ENCODE results near the gene DNMT3A.

The DNMT3A gene

DNA sequence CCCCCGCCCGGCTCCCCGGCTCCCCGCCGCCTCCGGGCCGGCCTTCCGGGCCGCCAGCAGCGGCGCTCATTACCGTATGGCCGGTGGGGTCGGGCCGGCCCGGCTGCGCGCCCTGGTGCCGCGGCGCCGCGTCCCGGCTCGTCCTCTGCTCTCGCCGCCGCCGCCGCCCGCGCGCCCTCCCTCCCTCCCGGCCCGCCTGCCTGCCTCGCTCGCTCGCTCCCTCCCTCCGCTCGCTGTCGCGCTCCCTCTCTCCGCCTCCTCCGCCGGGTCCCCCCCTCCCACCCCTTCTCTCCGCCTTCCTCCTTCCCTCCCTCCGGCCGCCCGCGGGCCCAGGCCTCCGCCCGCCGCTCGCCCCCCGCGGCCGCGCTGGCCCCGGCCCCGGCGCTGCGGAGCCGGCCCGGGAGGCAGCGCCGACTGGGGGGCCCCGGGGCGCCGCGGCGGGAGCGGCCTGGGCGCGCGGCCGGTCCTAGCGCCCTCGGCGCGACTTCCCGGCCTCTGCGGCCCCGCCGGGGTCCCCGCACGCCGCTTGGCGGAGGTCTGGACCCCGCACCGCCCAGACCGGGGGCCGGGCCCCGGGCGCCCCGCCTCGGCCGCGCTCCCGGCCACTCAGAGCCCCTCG, at the start of gene DNMT3A:
TSS of gene DNMT3A (minus strand) at position 173 of the 619 bp plus-strand sequence. CDS start 27,941 bp downstream, outside the sequence.
- DNase-seq (ENCODE audit: low read depth, low spot score): no peak

DNA sequence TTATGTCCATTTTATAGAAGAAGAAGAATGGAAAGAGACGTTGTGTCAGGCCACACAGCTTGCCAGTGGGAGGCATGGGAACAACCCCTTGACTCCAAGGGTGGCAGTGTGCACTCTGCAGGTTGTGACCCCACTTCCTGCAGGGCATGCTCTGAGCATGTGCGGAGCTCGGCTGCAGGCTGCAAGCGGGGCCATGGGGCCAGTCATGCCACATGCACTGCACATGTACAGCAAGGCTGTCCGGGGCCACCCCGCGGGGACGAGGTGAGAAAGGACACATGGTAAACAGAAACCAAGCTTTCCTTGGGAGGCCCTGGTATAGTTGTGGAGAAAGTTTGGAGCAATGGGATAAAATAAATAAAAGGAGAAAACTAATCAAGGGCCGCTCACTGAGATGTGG, 47.4 kb upstream of the DNMT3A start:
- no peak for DNase-seq (ENCODE audit: low read depth, low spot score)

DNA sequence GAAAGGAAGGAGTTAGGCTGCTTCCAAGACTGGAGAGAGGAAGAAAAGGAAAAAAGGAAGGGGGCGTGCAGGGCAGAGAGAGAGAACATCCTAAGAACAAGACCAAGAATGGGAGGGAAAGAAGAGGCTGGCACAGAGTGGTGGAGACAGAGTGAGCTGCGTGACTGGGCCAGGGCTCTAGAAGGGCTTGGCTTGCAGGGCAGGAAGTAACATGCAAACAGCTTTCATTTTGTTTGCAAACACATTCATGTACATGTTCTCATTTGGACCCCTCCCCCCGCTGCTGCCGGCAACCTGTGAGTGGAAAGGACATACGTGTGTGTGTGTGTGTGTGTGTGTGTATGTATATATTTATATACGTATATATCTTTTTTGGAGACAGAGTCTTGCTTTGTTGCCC, 46.8 kb upstream of the DNMT3A start:
- no peak for DNase-seq (ENCODE audit: low read depth, low spot score)

DNA sequence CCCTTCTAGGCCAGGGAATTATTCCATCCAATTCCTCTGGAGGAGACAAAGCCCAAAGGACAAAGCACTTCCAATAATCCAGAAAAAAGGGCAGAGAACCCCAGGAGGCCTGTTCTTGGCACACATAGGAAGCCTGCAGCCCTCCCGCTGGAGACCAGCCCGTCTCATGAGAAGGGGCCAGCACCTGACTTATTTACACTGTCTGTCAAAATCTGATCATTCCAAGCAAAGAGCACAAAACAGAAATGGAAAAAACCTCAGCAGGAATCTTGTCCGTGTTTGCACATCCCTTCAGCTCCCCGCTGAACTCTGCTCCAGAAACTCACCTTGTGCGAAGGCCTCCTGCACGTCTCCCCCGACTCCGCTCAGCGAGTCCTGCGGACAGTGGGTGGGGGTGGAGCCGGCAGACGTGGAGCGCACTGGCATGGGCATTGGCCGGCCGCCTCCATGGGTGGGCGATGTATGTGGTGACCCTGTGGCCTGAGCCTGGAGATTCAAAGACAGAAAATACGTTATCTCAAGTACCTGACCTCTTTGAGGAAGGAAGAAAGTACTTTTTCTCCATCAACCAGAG, 46.2 kb upstream of the DNMT3A start:
- no peak for DNase-seq (ENCODE audit: low read depth, low spot score)

DNA sequence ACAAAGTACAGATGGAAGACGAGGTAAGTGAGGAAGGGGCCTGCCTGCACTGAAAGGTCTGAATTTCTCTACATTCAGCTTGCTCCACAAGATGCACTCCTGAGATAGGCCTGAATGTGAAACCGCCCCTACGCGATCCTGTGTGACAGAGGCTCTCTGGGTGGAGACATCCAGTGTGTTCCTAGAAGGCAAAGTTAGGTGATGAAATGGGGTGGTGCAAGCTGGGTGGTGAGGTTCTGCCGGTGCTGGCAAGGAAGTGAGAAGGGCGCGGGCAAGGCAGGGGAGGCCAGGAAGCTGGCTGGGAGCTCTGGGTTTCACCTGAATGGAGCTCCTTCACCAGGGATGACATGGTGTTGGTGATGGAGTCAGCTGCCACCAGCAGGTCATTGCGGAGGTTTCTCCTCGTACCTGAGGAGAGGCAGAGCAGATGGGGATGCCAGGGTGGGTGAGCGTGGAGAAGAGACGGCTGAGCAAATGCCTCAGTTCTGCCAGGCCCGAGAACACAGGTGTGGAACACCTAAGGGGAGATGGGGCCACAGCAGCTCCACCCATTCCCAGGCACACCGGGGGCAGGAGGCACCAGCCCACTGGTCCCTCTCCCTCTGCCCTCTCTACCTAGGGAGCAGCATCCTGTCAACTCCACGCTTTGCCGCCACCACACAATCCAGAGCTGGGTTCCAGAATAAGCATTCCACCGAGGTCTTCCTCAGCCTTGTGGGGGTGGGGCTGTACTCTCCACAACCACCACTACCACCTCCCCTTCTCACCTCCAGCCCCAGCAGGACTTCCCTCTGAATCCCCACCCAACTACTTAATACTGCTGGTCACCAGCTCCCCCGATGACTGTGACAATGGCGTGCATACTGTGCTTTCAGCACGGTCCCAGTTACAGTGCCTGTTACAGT, 45.5 kb upstream of the DNMT3A start:
- no peak for DNase-seq (ENCODE audit: low read depth, low spot score)

DNA sequence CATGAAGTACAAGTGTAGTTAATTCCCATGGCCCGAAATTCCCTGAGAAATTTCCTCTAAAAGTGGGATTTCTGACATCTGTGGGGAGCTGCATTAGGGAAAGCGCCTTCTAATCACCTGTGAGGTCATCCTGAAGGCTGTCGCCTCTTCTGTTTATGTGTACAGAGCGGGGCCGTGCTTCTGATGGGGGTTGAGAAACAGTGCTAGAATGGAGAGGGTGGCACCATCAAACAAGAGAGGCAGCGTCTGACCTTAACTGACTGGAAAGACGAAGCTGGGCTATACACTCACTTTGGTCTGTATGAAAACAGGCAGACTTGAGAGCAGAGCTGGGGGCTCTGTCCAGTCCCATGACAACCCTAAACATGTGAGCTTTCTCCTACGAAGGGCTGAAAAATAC, 44.2 kb upstream of the DNMT3A start:
- no peak for DNase-seq (ENCODE audit: low read depth, low spot score)

DNA sequence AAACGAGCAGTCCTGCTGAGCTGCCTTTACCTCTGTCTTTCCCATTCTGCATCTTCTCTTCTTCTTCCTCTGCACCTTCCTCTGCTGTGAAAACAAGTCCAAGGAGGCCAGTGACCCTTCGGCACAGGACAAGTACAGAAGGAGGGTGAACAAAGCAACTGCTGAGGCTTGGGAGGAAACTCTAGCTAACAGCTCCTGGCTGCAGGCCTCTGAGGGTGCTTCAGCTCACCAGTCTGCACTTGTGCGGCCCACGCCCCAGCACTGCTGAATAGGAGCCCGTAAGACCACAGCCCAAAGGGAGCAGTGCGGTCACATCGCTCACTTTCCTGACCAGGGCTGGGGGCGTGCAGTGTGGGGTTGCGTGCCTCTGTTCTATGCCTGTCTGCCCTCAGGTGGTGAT, 42.1 kb upstream of the DNMT3A start:
- no peak for DNase-seq (ENCODE audit: low read depth, low spot score)

DNA sequence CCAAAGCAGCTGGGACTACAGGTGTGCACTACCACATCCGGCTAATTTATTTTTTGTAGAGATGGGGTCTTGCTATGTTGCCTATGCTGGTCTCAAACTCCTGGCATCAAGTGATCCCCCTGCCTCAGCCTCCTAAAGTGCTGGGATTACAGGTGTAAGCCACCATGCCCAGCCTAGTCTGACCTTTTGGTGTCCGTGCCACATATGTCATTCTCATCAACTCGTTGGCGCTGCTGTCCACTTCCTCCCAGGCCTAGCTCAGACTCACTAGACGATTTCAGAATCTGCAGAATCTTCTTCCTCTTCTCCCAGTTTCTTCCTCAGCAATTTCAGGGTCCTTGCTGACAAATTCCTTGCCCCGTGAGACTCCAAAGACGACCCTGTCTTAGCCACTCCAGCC, 39.8 kb upstream of the DNMT3A start:
- DNase-seq (ENCODE audit: low read depth, low spot score): no peak

DNA sequence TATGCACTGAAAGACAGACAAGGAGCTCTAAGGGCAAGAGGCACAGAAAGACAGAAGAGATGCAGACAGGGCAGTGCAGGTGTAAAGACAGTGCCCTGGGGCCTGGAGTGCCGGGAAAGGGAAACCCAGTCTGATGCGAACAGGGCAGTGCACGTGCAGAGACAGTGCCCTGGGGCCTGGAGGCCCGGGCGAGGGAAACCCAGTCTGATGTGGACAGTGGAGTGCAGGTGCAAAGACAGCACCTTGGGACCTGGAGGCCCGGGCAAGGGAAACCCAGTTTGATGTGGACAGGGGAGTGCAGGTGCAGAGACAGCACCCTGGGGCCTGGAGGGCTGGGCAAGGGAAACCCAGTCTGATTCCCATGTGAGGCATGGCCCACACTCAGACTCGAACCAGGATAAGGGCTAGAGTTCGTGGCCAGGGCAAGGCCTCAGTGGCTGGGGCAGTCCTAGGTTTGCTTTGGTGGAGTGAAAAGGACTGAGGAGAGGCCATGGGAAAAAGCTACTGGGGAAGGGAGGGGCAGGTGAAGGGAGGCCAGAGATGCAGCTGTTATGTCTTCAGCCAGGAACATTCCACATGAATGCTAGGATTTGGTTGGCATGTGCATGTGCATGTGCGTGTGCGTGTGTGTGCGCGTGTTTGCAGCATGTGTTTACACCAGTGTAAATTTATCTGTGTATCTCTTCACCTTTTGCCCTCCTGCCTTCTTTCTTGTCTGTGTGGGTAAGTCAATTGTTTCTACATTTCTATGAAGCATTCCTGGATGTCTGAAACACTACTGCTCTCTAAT, 39.1 kb upstream of the DNMT3A start:
- DNase-seq (ENCODE audit: low read depth, low spot score): no peak

DNA sequence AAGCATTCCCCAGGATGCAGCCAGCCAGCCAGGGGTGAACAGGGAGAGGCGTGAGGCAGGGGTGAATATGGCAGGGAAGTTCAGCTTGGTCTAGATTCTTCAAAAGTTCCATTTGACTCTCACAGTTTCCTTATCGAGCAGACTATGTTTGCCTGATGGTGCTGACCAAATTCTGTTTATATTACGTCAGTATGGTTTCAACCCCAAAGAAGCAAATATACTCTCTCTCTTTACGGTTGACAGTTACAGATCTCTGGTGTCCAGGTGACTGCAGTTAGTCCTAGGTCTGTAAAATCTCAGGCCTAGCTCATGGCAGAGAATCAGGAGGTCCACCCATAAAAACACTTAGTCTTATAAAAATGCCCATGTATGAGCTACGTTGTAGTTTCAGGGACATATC, 38.3 kb upstream of the DNMT3A start:
- no peak for DNase-seq (ENCODE audit: low read depth, low spot score)

DNA sequence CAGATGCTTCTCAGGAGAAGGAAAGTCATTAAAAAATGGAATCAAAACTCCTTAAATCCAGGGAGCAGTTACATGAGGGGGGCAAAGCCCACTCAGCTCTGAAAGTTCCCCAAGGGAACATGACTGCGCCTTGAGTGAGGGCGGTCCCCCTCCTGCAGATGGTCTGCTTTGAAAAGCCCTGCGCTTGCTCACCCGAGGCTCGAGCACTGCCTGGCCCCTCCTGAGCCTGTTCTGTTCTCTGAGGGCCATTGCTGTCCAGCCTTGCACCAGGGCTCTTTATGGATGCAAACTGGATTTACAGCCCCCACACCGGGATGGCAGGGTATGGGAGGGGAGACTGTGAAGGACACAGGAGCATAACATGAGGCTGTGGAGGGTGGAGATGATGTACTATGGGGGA, 37.8 kb upstream of the DNMT3A start:
- DNase-seq (ENCODE audit: low read depth, low spot score): no peak

DNA sequence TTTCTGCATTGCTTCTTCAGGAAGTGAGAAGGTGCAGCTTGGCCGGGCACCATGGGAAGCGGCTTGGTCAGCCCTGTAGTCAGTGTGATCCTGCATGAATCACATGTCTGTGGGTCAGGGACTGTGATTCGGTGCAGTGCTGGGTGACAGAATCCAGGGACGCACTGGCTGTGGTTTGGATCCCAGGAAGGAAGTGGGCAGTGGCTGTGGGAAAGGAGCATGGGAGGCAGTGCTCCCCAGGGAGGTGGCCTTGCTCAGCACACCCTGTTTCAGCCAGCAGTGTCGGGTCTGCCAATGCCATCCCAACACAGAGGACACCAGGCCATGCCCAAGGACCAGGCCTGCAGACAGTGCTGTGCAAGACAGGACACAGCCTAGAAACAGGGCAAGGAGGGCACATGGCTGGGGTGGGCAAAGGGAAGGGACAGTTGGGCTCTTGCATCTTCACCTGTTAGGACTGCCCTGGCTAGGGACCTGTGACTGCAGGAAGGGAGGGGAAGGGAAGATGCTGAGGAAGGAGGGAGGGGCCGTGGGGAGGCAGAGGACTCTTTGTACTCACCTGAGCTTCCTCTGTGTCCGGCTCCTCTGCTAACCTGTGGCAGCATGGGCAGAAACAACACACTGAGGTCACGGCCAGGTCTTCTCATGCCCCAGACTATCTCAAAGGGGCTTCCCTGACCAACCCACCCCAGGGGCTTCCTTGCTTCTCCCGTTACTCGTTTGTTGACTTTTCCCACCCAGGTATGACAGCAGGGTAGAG, 37.2 kb upstream of the DNMT3A start:
- no peak for DNase-seq (ENCODE audit: low read depth, low spot score)

DNA sequence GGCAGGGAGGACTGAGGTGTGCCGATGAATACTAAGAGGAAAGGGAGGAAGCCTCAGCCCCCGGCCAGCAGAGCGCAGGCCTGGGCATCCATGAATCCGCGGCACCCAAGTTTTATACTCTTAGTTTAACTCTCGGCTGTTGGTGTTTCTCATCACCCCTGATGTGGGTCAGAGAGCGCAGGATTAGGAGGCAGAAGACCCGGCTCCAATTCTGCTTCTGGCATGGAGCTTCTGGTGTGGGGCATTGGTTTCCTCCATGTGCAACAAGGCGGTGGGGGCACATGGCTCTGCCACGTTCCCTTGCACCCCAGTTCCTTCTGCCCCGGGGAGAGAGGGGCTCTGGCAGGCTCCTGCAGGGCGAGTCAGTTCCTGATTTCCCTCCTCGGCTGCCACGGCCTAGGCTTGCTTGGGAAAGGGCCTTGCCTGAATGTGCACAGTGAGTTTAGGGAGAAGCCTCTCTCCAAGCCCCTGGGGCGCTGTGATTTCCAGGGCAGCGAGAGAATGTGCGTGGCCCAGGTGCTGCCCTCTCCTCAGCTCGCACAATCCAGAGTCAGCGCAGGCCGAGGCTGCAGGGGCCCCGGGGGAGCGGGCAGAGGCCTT, 36.2 kb upstream of the DNMT3A start:
- no peak for DNase-seq (ENCODE audit: low read depth, low spot score)

DNA sequence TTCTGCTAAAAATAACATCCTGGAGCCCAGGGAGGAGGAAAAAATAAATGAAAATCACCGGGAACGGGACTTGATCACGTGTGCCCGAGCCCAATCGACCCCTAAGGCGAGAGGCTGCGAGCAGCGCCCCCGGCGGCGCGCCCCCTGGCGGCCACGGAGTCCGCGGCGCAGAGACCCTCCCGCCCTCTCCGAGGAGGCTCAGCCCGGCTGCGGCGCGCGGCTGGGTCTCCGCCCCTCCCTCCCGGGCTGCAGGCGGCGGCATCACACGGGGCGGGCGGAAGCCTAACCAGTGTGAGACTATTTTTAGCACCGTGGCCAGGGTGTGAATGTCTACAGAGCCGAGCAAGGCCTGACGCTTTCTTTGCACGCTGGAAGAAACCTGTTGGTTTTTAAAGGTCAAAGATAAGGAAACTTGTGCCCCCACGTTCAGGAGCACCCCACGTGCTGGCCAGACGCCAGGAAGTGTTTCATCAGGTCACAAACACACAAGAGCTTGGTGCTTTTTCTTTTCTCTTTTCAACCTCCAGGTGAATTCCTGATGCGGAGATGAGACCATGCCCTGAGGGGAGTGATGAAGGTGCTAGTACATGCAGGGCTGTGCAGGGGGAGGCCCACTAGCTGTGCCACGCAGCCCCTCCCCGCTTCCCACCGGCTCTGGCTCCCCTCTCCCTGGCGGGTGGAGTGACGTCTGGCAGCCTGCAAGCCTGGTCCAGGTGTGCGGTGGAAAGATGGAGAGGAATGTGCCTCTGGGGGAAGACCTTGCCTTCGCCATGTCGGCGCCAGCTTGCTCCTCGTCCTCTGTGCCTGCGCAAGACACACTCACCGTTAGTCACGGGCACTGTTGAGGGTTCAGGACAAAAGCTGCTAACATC, 35.3 kb upstream of the DNMT3A start:
- peak; percentile 30 for DNase-seq (ENCODE audit: low read depth, low spot score)

DNA sequence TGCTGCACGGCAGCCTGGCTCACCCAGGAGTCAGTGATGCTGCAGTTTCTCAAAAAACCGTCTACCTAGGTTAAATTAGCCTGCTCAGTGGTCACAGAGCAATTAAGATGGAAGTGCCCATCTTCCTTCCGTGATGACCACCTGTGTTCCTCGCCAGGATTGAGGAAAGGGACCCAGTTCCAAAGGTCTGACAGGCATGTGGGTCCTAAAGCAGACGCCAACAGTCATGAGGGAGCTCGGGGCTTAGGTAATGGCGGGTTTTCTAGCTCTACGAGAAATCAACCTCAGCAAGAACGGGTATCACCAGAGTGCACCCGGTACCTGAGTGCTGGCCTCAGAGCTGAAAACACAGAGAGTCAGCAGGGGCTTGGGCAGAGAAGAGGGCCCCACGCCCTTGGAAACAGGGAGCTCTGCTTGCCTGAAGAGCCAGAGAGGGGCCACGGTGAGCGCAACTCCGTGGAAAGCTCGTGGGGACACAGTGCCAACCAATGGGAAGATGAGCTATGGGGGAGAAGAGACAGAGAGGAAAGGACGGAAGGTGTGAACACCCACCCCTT, 34.3 kb upstream of the DNMT3A start:
- DNase-seq (ENCODE audit: low read depth, low spot score): no peak

DNA sequence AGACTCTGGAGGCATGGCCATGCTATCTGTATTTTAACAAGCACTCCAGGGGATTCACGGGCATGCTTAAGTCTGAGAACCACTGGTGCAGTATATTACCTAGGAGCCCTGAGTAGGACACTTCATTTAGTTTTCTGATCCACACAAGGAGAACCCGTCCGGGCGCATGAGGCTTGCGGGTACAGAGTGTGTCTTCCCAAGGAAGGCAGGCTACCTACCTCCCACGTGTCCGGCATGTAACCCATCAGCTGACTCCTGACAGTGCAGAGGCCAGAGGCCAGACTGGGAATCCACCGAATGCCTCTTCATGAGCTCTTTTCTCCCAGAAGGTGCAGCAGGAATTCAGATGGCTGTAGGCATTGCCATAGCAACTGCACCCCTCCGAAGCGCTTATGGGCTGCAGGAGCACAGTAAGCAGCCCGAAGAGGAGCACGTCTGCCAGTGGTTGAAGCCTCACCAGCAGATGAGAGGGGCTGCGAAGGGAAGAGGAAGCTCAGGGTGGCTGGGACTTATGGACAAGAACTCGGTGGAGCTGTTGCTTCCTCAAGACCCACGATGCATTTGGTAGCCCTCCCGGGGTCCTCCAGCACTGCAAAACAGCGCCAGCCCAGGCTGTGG, 33.8 kb upstream of the DNMT3A start:
- no peak for DNase-seq (ENCODE audit: low read depth, low spot score)

DNA sequence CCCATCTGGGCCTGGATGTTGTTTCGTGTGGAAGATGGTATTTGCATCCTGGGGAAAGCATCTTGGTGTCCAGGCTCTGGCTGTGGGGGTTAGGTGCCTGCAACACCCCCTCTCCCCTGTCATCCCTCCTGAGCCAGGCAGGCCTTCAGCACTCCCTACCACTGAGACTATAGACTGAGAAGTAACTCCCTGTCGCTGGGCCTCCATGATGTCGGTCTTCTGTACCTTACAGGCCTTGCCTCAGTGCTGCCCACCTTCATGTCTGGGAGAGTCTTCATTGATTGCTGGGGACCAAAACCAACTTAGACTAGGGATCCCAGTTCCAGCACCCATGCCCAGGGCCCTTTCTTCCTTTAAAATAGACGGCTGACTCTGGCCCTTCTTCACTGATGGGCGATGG, 33.1 kb upstream of the DNMT3A start:
- DNase-seq (ENCODE audit: low read depth, low spot score): no peak

DNA sequence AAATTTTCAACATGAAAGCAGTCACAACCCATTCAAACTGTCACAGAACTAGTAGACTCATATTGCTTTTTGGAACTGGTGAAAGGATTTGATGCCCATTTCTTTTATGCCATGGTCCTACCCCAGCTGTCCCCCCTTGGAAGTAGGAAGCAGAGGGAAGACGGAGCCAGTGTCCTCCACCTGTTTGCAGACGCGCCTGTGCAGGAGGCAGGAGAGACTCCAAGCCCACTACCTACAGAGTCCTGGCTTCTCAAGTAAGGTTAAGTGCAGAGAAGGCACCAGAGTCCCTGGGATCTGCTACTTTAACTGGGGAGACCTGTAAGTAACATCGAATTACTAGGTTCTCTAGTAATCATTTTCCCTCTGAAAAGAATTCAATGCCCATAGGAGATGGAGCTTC, 32.7 kb upstream of the DNMT3A start:
- DNase-seq (ENCODE audit: low read depth, low spot score): no peak
